Measurements from ENCODE around the gene IL20RB. TPM values are rescaled to one million over a fixed set of nuclear protein-coding genes. Genes with fewer than 3 reads are reported as not detected.
A peak's percentile ranks its signal among the peaks of the same experiment; 100 is the strongest.

Gene IL20RB
- total RNA-seq, 1 experiment from 2014 or later: 7.2 TPM

DNA sequence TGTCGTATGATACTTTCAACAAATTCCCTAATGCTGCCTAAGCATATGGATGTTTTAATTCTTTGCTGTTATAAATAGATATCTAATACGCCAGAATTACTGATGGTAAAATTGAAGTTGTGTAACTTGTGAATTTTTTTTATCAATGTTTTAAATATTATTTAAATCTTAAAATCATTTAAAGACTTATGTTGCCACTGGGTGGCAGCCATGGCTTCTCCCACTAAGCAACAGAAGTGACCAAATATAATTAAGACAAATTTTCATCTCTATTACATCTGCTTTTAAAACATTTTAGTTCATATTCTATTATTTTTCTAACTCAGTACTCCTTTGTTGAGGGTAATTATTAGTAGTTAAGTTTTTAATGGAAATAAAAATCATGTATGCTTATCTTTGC is 8.1 kb upstream of the IL20RB start:
- ChIA-PET CTCF (interaction anchor here (0.6 to 0.8 kb wide), 2 partner anchors 64 to 197 kb away, joined by 3 to 4 read pairs; no protein-coding TSS in a partner anchor), POLR2A (ENCODE audit: unreplicated experiment) (no interaction called here)
- BruUV-seq (replicated peaks): no TSS peak
- H3K4me3 ChIP-seq: no peak overlapping the region
- peaks cover 7% of the 10 kb centered on the region for H4K20me1 ChIP-seq (ENCODE audit: insufficient read depth)
- intact Hi-C loops (cut with micrococcal nuclease; ENCODE audit: unreplicated experiment): loop anchor here (1.0 kb wide), 1 partner anchor 65 kb away; no protein-coding TSS in a partner anchor
- H3K9me2 ChIP-seq (ENCODE audit: insufficient read depth): no peaks in the 10 kb centered on the region
- peaks cover 29% of the 10 kb centered on the region for H3K4me1 ChIP-seq (replicated peaks; ENCODE audit: insufficient read depth)
- no peak for TF ChIP-seq EZH2 (IDR thresholded peaks at IDR 0.05; ENCODE audit: low read depth)
- TF ChIP-seq CTCF (conservative IDR thresholded peaks at IDR 0.05): peak; percentile 53
- DNase-seq: no peak
- H3K9me3 ChIP-seq (ENCODE audit: insufficient read depth, low read depth): no peaks in the 10 kb centered on the region
- H3K27me3 ChIP-seq (ENCODE audit: insufficient read depth, low read depth): no peaks in the 10 kb centered on the region
- no peak overlapping the region for H3K27ac ChIP-seq
- H3K79me2 ChIP-seq (ENCODE audit: low read depth): peaks cover 4% of the 10 kb centered on the region; the same call in 1 of the 2 replicates
- H3K36me3 ChIP-seq (ENCODE audit: low read depth): 0 out of 2 replicates have a peak, but pooled peaks cover 4% of the 10 kb centered on the region
- peaks cover 7% of the 10 kb centered on the region for H3F3A ChIP-seq (ENCODE audit: insufficient read depth, low read depth)
- H2AFZ ChIP-seq: no peak overlapping the region
- H3K4me2 ChIP-seq: no peak overlapping the region

DNA sequence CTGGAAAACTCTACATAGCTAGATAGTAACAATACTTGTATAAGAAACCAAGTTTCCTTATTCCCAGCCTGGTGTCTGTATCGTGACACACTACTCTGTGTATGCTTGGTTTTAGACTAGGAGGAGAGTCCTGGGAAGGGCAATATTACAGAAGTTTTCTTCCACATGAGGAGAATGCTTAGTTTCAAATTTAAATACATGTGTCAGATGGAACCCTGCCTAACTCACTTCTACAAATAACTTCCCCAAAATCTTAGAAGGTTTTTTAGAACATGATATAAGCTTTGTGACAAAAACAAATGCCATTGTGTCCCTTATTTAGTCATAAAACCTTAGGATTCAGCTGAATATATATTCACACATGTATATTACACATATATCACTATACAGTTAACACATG is 7.2 kb upstream of the IL20RB start:
- no peaks in the 10 kb centered on the region for H3K9me3 ChIP-seq (ENCODE audit: insufficient read depth, low read depth)
- CTCF ChIA-PET: interaction anchor here (0.6 to 0.8 kb wide), 3 partner anchors 63 to 658 kb away, joined by 3 to 4 read pairs (median 3); no protein-coding TSS in a partner anchor
- no peak overlapping the region for H2AFZ ChIP-seq
- no peaks in the 10 kb centered on the region for H3K9me2 ChIP-seq (ENCODE audit: insufficient read depth)
- no peak for DNase-seq
- H3K4me1 ChIP-seq (replicated peaks; ENCODE audit: insufficient read depth): peaks cover 38% of the 10 kb centered on the region
- TF ChIP-seq CTCF (conservative IDR thresholded peaks at IDR 0.05): no peak
- TF ChIP-seq EZH2 (IDR thresholded peaks at IDR 0.05; ENCODE audit: low read depth): no peak
- no peak overlapping the region for H3K27ac ChIP-seq
- no peak overlapping the region for H3K4me3 ChIP-seq
- H3K79me2 ChIP-seq (ENCODE audit: low read depth): peaks cover 4% of the 10 kb centered on the region; the same call in 1 of the 2 replicates
- no TSS peak for BruUV-seq (replicated peaks)
- POLR2A ChIA-PET (ENCODE audit: unreplicated experiment): no interaction called here
- H3K27me3 ChIP-seq (ENCODE audit: insufficient read depth, low read depth): no peaks in the 10 kb centered on the region
- H3K4me2 ChIP-seq: no peak overlapping the region
- intact Hi-C loops (cut with micrococcal nuclease; ENCODE audit: unreplicated experiment): no loop called here
- 0 out of 2 replicates have a peak, but pooled peaks cover 2% of the 10 kb centered on the region for H3K36me3 ChIP-seq (ENCODE audit: low read depth)
- peaks cover 7% of the 10 kb centered on the region for H4K20me1 ChIP-seq (ENCODE audit: insufficient read depth)
- H3F3A ChIP-seq (ENCODE audit: insufficient read depth, low read depth): peaks cover 16% of the 10 kb centered on the region

DNA sequence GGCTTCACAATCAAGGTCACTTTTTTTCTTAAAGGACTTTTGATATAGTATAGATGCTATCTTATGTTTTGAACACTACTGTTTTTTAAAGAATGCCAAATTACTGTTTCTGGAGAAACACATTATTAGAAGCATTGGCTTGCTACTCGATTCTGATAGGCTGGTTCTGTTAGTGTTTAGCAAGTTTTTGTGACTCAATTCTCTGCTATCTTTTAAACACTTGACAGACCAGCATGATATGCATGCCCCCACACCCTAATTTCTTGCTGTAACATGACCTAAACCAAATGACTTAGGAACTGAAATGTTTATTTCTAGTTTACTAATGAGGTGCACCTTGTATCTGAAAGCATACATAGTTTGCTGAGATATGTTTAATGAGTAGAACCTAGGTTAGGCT is 5.5 kb upstream of the IL20RB start:
- ChIA-PET POLR2A (ENCODE audit: unreplicated experiment) (no interaction called here), CTCF (no interaction called here)
- H2AFZ ChIP-seq: no peak overlapping the region
- peaks cover 33% of the 10 kb centered on the region for H3F3A ChIP-seq (ENCODE audit: insufficient read depth, low read depth)
- no peaks in the 10 kb centered on the region for H3K27me3 ChIP-seq (ENCODE audit: insufficient read depth, low read depth)
- peak in 1 of 2 experiments; percentile 49 for DNase-seq
- peaks cover 7% of the 10 kb centered on the region for H4K20me1 ChIP-seq (ENCODE audit: insufficient read depth)
- no peak overlapping the region for H3K27ac ChIP-seq
- H3K4me1 ChIP-seq (replicated peaks; ENCODE audit: insufficient read depth): peaks cover 55% of the 10 kb centered on the region
- no peaks in the 10 kb centered on the region for H3K9me3 ChIP-seq (ENCODE audit: insufficient read depth, low read depth)
- no TSS peak for BruUV-seq (replicated peaks)
- H3K36me3 ChIP-seq (ENCODE audit: low read depth): no peaks in the 10 kb centered on the region
- TF ChIP-seq CTCF (conservative IDR thresholded peaks at IDR 0.05) (no peak), EZH2 (IDR thresholded peaks at IDR 0.05; ENCODE audit: low read depth) (no peak)
- H3K4me2 ChIP-seq: peak overlapping the region; percentile 15; the same call in 1 of the 2 replicates
- H3K9me2 ChIP-seq (ENCODE audit: insufficient read depth): no peaks in the 10 kb centered on the region
- no peak overlapping the region for H3K4me3 ChIP-seq
- peaks cover 4% of the 10 kb centered on the region; the same call in 1 of the 2 replicates for H3K79me2 ChIP-seq (ENCODE audit: low read depth)
- intact Hi-C loops (cut with micrococcal nuclease; ENCODE audit: unreplicated experiment): no loop called here
